Body of pancreas (tissue), 4 donors: ENCODE data around the gene DIS3L2.

Experiments
- CTCF ChIP-seq, 7 experiments: fragments of 450-650 bp in 4 of 7; fragments of 200-600 bp in 3 of 7; sonication (generic) in 3 of 7; IDR thresholded peaks; one replicate each; pipeline ENCODE4 v1.5.1; 2016 to 2019; ENCODE audit warnings: antibody characterized with exemption in 7 of 7
- POLR2A ChIP-seq, 3 donors: fragments of 450-650 bp; IDR thresholded peaks; one replicate each; pipeline ENCODE4 v1.6.1; 2016; ENCODE audit warnings: antibody characterized with exemption in 3 of 3, mild to moderate bottlenecking in 2 of 3

GRCh38 chr2:232236200-232236599, 274.7 kb downstream of the DIS3L2 start:
- TF ChIP-seq CTCF (IDR thresholded peaks at IDR 0.05) (no peak), POLR2A (IDR thresholded peaks at IDR 0.05) (no peak)
